HL-60 (cell line): ENCODE results near the gene ZNF48.

ENCODE experiments used
- DNase-seq, 2 experiments: peaks; one replicate each; pipeline ENCODE4 v3.0.0-alpha.2; 2010 to 2020; ENCODE audit warnings: low read depth in 1 of 2, low spot score in 1 of 2
- H3K27ac ChIP-seq: fragments of 250-450 bp; sonication (Bioruptor Pico); replicated peaks from 2 replicates; pipeline ENCODE4 v1.5.1; 2020; ENCODE audit warnings: mild to moderate bottlenecking, moderate library complexity
- H3K27me3 ChIP-seq: fragments of 250-450 bp; sonication (Bioruptor Pico); 2 replicates; pipeline ENCODE4 v1.5.1; 2021; ENCODE audit warnings: mild to moderate bottlenecking, moderate library complexity; ENCODE audit not compliant: insufficient read depth, poor library complexity, severe bottlenecking
- H3K4me3 ChIP-seq: replicated peaks from 2 replicates; pipeline ENCODE4 v1.5.1; 2011; ENCODE audit warnings: mild to moderate bottlenecking, control low read depth, low read length; ENCODE audit not compliant: insufficient read depth
- GABPA ChIP-seq: IDR thresholded peaks from 2 replicates; pipeline ENCODE4 v1.6.1; 2012; ENCODE audit warnings: low read depth
- POLR2AphosphoS5 ChIP-seq: IDR thresholded peaks from 2 replicates; pipeline ENCODE4 v1.6.1; 2012; ENCODE audit warnings: low read depth
- REST ChIP-seq: IDR thresholded peaks from 2 replicates; pipeline ENCODE4 v1.6.1; 2012; ENCODE audit warnings: low read depth; ENCODE audit not compliant: insufficient replicate concordance
- SPI1 ChIP-seq: IDR thresholded peaks from 2 replicates; pipeline ENCODE4 v1.6.1; 2012; ENCODE audit warnings: low read depth, mild to moderate bottlenecking, borderline replicate concordance
- TF ChIP-seq, protein P1 (sequence below): IDR thresholded peaks from one replicate; pipeline ENCODE4 v1.5.1; 2011; ENCODE audit warnings: low read length, control low read depth, inconsistent platforms; ENCODE audit not compliant: insufficient read depth

The ZNF48 gene

GRCh38 chr16:30445149-30445407 is 49.9 kb downstream of the ZNF48 start:
- no peak for DNase-seq
- Histone ChIP-seq H3K4me3 (peak overlapping the region; percentile 64), H3K27me3 (no peaks in the 10 kb centered on the region), H3K27ac (peak overlapping the region; percentile 97)
- TF ChIP-seq REST: no peak
- TF ChIP-seq SPI1: no peak
- no peak; the same call in 1 of the 2 replicates for TF ChIP-seq POLR2AphosphoS5
- TF ChIP-seq GABPA: no peak
- TF ChIP-seq, protein P1, sequence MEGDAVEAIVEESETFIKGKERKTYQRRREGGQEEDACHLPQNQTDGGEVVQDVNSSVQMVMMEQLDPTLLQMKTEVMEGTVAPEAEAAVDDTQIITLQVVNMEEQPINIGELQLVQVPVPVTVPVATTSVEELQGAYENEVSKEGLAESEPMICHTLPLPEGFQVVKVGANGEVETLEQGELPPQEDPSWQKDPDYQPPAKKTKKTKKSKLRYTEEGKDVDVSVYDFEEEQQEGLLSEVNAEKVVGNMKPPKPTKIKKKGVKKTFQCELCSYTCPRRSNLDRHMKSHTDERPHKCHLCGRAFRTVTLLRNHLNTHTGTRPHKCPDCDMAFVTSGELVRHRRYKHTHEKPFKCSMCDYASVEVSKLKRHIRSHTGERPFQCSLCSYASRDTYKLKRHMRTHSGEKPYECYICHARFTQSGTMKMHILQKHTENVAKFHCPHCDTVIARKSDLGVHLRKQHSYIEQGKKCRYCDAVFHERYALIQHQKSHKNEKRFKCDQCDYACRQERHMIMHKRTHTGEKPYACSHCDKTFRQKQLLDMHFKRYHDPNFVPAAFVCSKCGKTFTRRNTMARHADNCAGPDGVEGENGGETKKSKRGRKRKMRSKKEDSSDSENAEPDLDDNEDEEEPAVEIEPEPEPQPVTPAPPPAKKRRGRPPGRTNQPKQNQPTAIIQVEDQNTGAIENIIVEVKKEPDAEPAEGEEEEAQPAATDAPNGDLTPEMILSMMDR: no peak

- peak within 1 kb of the TSS; percentile 64 for H3K4me3 ChIP-seq
- H3K27ac ChIP-seq: peak within 1 kb of the TSS; percentile 97
- peak; percentile 93 to 99 for DNase-seq
- H3K27me3 ChIP-seq: no peaks in the 10 kb centered on the region
- TF ChIP-seq SPI1: no peak
- peak; percentile 73 for TF ChIP-seq REST
- TF ChIP-seq GABPA: peak; percentile 68
- TF ChIP-seq POLR2AphosphoS5: peak; percentile 96
- TF ChIP-seq, protein P1: no peak
Observed at GRCh38 chr16:30445408-30446202, 50.4 kb downstream of the ZNF48 start, which contains the start of gene SEPHS2. Gene SEPHS2 (minus strand): TSS chr16:30445874. CDS start chr16:30445727, 147 bp downstream.

DNA sequence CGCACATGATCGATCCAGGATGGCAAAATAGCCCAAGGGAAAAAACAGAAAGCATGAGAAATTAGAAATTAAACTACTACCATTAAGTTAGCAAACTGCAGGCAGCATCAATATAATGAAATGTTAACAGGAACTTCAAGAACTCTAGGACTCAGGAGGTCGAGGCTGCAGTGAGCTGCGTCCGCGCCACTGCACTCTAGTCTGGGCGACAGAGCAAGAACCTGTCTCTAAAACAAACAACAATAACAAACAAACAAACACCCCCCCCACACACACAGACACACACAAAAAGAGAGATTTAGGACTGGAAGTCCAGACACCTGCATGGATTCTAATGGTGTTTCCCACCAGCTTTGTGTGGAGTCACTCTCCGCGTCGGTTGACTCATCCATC is 51.0 kb downstream of the ZNF48 start:
- TF ChIP-seq POLR2AphosphoS5 (no peak), REST (no peak), SPI1 (no peak)
- TF ChIP-seq, protein P1: no peak
- peak overlapping the region; percentile 97 for H3K27ac ChIP-seq
- DNase-seq: no peak
- H3K4me3 ChIP-seq: no peak overlapping the region
- no peaks in the 10 kb centered on the region for H3K27me3 ChIP-seq
